ENCODE results near the gene TEX12.
"Not testable (repeated sequence)": the region's sequence is repeated elsewhere in the genome, so short reads cannot be mapped to it uniquely, and the experiment has no call there.

Gene TEX12, protein sequence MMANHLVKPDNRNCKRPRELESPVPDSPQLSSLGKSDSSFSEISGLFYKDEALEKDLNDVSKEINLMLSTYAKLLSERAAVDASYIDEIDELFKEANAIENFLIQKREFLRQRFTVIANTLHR

DNA sequence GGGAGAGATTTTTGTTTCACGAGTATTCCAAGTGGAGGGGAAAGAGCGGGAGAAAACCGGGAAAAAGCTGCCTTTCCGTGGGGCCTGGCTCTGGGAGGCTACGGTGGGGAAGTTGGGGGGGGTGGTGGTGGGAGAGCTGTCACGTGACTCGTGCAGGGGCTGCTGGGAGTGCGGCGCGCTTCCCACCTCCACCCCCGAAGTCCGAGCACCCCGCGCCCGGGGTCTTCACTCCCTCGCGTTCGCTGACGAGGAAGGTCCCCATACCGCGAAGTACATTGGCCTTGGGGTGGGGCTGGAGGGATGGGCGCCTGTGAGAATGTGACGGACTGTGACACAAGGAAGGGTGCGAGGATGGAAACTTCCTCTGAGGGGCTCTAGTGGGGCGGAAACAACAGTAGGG lies at the start of gene TEX12:
Gene TEX12 (plus strand): TSS at position 228 of the 400 bp plus-strand sequence. CDS start 1,897 bp downstream, outside the sequence.
- DNase-seq (ENCODE audit: low spot score) = no peak

DNA sequence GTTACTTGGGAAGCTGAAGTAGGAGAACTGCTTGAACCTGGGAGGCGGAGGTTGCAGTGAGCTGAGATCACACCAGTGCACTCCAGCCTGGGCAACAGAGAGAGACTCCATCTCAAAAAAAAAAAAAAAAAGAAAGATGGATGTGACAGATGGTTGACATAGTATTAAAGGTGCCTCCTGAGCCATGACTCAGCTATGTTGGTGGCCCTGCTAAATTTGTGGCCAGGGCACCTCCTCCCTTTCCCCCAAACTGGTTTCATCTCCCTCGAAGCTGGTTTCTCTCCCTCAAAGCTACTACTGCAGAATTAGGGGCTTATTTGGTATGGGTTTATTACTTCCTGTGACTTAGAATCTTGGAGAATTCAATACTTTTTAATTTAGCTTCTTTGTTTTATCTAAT lies 49.0 kb upstream of the TEX12 start:
- no peak for DNase-seq (ENCODE audit: low spot score)

DNA sequence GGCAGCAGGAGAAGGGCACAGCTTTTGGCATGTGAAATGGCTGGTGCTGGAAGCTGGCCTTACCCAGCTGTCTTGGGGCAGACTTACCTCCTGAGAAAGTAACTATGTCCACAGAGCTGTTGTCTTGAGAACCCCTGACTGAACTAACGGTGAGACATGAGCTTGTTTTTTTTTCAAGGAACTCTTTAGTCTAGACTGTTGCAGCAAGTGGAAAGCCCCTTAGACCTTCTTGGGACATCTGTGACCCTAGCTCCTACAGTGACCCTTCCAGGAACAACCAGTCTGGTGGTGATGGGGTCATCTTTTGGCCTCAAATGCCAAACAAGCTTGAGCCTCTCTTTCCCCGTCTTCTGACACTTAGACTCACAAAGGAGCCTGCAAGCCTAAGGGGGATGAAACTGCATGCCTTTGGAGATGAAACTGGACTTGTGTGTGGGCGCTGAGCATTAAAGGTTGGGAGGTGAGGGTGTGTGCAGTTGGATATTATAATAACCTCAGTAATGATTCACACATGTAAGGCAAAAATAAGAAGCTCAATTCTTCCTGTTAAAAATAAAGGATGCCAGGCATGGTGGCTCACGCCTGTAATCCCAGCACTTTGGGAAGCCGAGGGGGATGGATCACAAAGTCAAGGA lies 45.1 kb upstream of the TEX12 start:
- DNase-seq (ENCODE audit: low spot score) = no peak

DNA sequence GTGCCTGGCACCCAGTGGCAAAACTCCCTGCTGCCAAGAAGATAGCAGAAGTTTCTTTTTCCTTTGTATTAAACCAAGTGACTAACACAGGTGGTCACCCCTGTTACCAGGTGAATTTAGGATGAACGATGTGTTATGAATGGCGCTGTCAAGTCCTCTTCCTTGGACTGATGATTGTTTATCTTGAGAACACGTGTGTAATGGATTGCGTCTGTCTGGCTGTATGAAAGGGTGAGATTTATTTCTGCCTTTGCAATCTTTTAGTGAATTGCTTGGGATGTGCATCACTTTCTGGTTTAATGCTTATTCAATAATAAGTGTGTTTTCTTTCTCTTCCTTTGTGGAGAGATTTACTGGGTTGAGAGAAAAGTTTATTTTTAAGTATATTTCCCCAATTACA lies 44.0 kb upstream of the TEX12 start:
- DNase-seq (ENCODE audit: low spot score) = no peak

DNA sequence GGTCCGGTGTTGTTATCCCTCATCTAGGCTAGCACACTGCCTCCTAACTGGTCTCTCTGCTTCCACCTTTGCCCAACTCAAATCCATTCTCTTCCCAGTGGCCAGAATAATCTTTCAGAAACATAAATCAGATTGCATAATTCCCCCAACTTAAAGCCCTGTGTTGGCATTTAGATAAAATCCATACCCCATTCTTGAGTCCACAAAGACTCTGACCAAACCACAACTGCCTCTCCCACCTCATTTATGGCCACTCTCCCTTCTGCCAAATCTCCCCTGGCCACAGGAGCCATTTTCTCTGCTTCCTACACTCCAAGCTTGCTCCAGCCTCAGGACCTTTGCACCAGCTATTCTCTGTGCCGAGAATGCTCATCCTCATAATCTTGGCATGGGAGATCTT lies 40.1 kb upstream of the TEX12 start:
- DNase-seq (ENCODE audit: low spot score) = no peak

DNA sequence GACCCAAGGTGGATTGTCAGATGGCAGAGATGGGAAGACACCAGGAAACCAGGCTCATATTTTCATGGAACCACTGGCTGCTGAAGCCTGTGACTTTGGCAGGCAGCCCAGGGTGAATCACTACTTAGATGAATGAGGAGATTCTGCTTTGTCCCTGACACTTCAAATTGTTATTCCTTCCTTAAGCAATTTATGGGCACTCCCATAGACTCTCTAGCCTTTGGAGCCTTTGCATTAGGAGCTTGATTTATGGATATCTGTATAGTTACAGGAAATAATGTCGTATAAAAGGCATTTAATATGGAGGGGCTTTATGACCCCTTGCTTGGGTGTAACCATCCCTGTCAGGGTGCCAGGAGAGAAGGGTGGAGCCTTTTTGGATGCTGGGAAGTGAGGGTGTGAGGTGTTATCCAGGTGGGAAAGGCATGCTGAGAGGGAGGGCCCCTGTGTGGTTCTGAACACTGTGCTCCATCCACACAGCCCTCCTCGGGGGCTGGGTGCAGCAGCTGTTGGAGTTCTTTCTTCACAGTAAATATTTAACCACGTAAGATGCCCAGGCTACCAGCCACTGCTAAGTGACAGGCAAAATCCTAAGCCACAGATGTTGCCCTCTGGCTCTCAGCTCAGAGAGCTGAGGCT lies 38.6 kb upstream of the TEX12 start:
- DNase-seq (ENCODE audit: low spot score) = no peak

DNA sequence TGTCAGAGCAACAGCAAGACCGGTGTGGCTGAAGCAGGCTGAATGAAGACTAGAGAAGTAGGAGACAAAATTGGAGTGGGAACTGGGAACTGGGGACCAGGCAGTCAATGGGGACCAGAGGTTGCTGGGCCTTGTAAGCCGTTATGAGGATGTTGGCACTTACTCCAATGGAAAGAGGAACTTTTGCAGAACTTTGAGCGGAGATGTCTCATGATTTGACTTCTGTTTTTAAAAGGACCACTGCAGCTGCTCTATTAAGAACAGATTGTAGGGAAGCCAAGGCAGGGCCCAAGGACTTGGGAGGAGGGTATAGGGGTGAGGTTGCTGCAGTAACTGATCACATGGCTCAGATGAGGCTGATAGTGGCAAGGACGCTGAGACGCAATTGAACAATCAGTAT lies 37.5 kb upstream of the TEX12 start:
- no peak for DNase-seq (ENCODE audit: low spot score)

DNA sequence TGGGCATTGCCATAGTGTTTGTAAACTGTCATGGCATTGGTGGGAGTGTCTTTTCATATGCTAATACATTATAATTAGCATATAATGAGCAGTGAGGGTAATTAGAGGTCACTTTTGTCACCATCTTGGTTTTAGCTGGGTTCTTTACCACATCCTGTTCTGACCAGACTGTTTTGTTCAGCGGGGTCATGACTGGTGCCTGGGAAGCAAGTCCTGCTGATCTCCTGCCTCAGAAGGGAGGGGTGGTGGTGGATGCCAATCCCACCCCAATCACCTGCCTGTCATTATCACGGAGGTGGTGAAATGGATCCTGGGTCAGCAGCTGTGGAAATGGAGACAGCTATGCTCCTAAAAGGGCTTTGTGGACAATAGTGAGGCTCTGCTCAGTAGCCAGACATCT lies 34.4 kb upstream of the TEX12 start:
- no peak for DNase-seq (ENCODE audit: low spot score)

DNA sequence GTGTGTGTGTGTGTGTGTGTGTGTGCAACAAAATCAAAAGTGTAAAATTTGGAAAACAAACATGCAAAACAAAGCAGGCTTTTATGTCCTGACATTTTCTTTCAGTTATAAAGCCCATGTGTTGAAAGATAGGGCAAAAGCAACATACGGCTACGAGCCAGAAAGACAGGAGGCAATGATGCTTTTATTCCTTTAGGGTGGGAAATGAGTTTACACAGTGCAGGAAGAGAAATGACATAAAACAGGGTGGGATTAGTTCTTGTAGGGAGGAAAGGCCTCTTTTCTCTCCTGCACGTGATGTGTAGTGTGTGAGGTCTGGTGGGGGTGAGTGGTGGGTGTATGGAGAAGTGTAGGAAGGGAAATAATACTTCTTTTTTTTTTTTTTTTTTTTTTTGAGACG lies 32.7 kb upstream of the TEX12 start:
- DNase-seq (ENCODE audit: low spot score) = no peak

DNA sequence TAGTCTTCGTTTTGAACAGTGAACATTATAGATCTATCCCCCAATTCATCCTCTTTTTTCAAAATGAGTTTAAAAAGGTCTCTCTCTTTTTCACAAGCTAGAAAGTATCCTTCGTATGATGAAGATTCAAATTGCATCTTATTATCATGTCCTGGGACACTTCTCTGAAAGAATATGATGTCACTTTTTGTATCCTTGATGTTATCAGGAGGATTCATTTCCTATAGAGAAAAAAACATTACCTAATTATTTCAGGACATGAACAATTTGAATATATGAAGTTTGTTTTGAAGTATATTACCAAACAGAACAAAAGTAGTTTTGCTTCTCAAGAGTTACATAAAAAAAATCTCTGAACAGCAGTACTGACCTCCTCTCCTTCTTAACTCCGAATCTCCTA lies 23.6 kb upstream of the TEX12 start:
- no peak for DNase-seq (ENCODE audit: low spot score)

DNA sequence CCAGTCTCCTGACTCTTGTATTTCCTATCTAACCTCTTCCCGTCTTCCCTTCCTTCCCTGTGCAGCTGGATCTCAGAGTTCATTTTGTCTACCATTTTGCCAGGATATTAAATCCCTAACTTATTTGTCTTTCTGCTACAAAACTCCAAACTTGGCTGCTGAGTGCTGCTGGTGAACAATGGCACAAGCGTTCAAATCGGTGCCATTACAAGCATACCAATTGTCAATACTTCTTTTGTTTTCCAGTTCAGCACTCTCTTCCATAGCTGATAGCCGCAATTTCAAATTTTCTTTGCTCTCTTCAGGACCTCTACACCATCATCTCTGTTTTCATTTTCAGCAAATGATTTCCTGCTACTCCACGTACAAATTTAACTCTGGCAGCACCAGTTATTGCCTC lies 16.7 kb upstream of the TEX12 start:
- DNase-seq (ENCODE audit: low spot score) = no peak

DNA sequence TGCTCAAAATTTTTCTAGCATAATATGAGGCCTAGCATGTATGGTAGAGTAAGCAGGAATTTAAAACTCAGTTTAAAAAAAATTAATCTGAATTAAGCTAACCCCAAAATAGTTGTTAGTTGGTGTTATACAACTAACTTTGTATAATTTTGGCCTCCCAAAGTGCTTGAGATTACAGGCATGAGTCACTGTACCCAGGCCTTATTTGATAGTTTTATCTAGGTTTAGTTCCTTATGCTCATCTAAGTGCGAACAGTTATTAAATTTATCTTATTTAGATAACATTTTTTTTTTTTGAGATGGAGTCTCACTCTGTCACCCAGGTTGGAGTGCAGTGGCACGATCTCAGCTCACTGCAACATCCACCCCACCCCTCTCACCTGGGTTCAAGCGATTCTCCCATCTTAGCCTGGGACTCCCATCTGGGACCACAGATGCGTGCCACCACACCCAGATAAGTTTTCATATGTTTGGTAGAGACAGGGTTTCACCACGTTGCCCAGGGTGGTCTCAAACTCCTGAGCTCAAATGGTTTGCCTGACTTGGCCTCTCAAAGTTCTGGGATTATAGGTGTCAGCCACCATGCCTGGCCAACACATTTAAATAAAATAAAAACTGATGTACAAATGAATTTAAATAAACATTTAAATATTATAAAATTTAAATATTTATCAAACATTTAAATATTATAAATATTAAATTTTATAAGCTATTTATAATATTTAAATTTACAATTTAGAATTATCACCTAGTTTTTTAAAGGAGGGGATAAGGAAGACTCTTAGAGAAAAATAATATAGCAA lies 10.8 kb upstream of the TEX12 start:
- no peak for DNase-seq (ENCODE audit: low spot score)

DNA sequence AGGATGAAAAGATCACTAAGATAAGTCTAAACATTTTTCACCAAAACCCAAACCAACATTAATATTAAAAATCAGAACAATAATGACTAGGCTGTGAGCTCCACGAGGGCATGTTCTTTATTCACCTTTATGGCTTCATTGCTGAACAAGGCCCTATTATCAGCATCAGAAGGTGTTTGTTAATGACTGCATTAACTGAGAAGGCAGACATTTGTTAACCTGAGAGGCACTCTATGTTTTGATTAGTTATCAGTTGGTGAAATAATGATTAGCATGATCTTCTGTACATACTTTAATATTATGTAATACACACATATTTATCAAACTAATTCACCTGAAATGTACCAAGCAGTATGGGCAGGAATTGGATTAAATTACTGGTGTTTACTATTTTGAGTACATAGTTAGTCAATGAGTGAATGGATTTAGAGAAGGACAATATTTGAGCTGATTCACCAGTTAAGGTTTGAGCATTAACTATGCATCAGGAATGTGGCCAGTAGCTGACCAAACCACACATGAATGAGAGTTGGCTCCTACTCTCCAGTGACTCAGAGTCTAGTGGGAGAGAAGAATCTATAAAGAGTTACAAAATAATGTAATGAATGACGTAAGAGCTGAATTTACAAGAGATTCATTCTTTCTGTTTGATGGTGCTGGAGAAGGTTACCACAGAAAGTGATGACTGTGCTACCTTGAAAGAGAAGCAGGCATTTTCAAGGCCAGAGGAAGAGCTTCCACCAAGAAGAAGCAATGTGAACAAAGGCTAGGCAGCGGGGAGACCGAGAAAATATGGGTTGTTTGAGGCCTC lies 10.0 kb upstream of the TEX12 start:
- DNase-seq (ENCODE audit: low spot score) = no peak

DNA sequence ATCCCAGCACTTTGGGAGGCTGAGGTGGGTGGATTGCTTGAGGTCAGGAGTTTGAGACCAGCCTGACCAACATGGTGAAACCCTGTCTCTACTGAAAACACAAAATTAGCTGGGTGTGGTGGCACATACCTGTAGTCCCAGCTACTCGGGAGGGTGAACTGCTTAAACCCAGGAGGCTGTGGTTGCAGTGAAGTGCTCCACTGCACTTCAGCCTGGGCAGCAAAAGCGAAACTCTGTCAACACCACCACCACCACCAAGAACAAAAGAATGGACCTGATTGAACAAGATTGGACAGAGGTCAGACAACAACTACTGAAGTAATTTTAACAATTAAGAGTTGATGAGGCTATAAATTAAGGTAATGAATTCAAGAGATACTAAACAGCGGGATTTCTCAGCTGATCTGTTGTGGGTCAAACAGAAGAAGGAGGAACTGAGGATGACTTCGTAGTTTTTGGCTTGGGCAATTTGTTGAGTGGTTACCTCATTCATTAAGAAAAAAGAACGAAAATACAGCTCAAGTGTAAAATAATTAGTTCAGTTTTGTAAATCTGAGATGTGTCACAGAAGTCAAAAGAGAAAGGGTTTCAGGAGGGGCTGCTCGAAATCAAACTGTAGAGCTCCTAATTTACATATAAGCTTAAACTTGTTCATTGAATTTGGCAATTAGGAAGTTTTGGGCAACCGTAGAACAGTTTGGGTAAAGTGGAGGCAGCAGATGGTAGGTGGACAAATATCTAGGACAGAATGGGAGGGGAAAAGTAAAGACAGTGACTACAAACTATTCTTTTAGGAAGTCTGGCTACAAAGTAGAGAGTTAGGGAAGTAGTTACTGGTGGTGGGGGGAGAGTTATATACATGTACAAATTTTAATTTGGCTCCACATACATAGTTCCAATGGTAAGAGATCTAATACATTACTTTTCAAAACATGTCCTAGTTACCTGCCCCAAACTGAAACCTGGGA lies 7.8 kb upstream of the TEX12 start:
- DNase-seq (ENCODE audit: low spot score) = no peak

DNA sequence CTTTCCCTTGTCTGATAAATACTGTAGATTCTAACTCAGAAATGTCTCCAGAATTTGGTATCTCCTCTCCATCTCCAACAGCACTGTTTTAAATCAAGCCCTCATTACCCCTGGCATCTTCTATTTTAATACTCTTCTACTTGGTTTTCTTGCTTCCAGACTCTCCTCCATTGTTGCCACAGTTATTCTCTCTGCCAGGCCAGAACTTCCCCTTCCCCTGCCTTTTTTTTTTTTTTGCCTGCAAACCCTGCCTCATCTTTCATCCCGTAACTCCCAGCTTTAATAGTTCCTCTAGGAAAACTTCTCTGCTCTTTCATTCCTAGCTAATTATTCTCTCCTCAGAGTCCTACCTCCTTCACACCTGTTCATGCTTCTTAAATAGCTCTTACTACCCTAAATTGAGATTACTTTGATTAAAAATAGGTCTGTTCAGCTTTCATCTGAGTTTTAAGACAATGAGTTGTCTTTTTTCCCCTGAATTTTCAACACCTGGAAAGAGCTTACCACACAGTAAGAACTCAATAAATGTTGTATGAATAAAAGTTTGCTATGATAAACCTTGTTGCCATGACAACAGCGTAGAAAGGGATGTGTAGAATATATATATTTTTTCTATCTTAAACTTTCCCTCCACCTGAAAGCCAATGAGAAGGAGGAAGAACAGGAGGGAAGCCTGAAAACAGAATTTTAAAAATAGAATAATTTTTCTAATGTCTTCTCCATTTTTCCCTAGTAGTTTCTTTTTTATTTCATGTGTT lies 6.9 kb upstream of the TEX12 start:
- DNase-seq (ENCODE audit: low spot score) = no peak

DNA sequence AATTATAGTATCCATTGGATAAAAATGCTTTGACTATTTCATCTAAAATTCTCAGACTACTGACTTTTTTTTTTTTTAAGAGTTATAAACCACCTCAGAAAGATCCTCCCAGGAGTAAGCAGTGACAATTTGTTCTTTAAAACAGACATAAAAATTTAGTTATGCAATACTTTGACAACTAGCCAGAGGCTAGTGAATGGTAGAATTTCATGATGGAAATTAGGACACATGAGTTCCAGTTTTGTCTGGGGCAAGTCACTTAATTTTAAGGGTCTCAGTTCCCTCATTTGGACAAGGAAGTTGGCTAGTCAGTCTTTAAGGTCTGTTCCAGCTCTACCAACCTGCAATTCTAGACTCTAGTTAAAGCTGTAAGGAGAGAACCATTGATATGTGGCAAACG lies 6.2 kb upstream of the TEX12 start:
- DNase-seq (ENCODE audit: low spot score) = no peak

DNA sequence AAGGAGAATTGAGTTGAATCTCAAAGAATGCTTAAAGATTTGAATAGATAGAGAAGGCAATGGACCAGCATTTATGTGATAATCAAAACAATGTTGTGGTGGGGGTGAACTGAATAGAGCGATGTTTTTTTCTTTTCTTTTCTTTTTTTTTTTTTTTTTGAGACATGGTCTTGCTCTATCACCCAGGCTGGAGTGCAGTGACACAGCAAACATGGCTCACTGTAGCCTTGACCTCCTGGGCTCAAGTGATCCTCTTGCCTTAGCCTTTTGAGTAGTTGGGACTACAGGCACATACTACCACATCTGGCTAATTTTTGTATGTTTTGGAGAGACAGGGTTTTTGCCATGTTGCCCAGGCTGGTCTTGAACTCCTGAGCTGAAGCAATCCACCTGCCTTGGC lies 5.0 kb upstream of the TEX12 start:
- not testable (repeated sequence) for DNase-seq (ENCODE audit: low spot score)

DNA sequence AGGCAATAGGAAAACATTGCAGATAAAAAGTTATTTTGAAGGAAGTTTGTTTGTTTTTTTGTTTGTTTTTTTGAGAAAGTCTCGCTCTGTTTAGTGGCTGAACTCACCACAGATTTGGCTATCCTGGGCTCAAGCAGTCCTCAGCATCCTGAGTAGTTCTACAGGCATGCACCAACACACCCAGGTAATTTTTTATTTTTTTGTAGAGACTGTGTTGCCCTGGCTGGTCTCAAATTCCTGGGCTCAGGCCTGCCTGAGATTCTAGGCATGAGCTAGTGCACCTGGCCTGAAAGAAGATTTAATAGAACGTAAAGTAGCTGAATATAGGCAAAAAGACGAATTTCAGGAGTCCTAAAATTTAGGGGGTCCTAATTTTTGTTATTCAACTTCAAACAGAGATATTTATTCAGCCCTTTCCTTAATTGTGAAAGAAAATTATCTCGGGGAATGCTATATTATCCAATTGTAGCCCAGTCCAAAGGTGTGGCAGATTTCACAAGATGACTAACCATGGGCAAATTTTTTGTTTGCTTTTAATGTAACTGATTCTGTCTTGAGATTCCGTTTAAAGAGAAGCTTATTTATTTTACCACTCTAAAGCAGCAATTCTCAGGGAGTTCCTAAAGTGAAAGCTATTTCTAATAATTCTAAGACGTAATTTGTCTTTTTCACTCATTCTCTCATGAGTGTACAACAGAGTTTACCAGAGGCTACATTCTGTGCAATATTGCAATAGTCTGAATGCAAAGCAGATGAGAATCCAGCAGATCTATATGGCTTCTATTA lies 4.2 kb upstream of the TEX12 start:
- DNase-seq (ENCODE audit: low spot score) = no peak

DNA sequence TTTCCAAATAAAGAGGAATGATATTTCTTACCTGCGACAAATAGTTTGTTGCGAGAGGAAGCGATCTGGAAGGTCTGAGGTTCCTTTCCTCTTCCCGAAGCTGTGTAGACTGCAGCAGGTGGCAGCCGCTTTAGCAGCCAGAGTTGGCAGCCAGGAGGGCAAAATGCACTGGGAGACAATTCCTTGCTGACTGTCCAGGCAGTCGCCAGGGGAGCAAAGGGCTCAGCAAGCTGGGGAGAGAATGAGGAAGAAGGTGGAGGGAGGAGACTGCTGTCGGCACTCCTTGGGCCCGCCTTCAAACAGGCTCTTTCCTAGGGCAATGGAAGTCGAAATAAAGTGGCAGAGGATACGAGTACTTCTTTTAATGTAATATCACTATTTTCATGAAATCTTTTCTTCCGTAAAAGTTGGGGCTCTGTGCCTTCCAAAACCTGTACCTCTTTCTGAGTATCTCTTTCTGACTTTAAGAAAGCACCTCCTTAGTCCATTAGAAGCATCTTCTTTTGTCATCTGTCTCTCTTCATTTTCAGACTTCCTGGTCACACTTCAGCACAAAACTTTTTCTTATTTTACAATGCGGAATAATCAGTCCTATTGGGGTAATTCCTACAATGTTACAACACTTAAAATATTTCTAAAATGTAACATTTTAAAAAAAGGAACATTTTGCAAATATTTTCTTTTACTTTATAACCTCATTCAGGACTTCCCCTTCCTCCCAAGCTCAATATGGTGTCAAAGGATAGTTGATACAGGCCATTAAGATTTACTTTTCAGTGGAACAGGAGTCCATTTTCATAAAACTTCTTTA lies 3.1 kb upstream of the TEX12 start, which contains the start of gene IL18:
Gene IL18 (minus strand): TSS at position 220 of the 811 bp plus-strand sequence. CDS start 9,041 bp downstream, outside the sequence.
- peak; percentile 18 for DNase-seq (ENCODE audit: low spot score)
